Small intestine (tissue), 7 donors: ENCODE results near the gene PLP2. TPM values are rescaled to one million over a fixed set of nuclear protein-coding genes. Genes with fewer than 3 reads are reported as not detected.

ENCODE experiments used
- DNase-seq, 2 donors: peaks; one replicate each; pipeline versions ENCODE4 v3.0.0 to v3.0.0-alpha.2; 2013
- FAIRE-seq: peaks from 2 replicates; lab custom pipeline; 2012; peaks lifted over from hg19 to GRCh38; lab: Jason Lieb, UNC
- H3K27ac ChIP-seq, 3 donors: one replicate each; pipeline ENCODE4 v1.5.1; 2013; ENCODE audit warnings: low read length in 2 of 3, mild to moderate bottlenecking in 2 of 3, control low read depth in 1 of 3, inconsistent platforms in 1 of 3, low read depth in 1 of 3, moderate library complexity in 1 of 3
- H3K27me3 ChIP-seq, 3 donors: one replicate each; pipeline ENCODE4 v1.6.1; 2013; ENCODE audit warnings: low read length in 3 of 3, inconsistent platforms in 1 of 3; ENCODE audit not compliant: control insufficient read depth in 3 of 3, insufficient read depth in 3 of 3
- H3K36me3 ChIP-seq, 3 donors: one replicate each; pipeline ENCODE4 v1.6.1; 2013; ENCODE audit warnings: low read length in 3 of 3, inconsistent platforms in 1 of 3, low read depth in 1 of 3, mild to moderate bottlenecking in 1 of 3, moderate library complexity in 1 of 3; ENCODE audit not compliant: control insufficient read depth in 3 of 3, insufficient read depth in 2 of 3
- H3K4me1 ChIP-seq, 3 donors: one replicate each; pipeline ENCODE4 v1.6.1; 2013; ENCODE audit warnings: low read length in 2 of 3, inconsistent platforms in 1 of 3, low read depth in 1 of 3, mild to moderate bottlenecking in 1 of 3, moderate library complexity in 1 of 3; ENCODE audit not compliant: control insufficient read depth in 3 of 3, insufficient read depth in 2 of 3
- H3K4me3 ChIP-seq, 3 donors: one replicate each; pipeline ENCODE4 v1.5.1; 2013; ENCODE audit warnings: low read length in 3 of 3, control low read depth in 1 of 3, inconsistent platforms in 1 of 3, low read depth in 1 of 3, mild to moderate bottlenecking in 1 of 3, moderate library complexity in 1 of 3
- H3K9me3 ChIP-seq, 2 donors: one replicate each; pipeline ENCODE4 v1.6.1; 2013; ENCODE audit warnings: low read depth in 1 of 2, low read length in 1 of 2; ENCODE audit not compliant: control insufficient read depth in 2 of 2, insufficient read depth in 1 of 2
- WGBS, 3 donors: extraction: QIAGEN DNeasy Blood & Tissue Kit; methylation state at CpG; one replicate each; pipeline ENCODE4 v1.1.7; 2013; 5-methylcytosine and 5-hydroxymethylcytosine counted together
- polyA plus RNA-seq, 4 donors: library from polyadenylated mRNA; stranded (reverse) in 3 of 4; unstranded in 1 of 4; fragments of 200-250 nt in 3 of 4; fragments of 120-200 nt in 1 of 4; gene quantifications; one replicate each; pipeline versions ENCODE4 v1.2.1 to v1.2.3, GENCODE V29; 2013
- donor health status: healthy with polysubstance abuse.
- donor health status: control.
- donor health status: control.
- donor health status: Bipolar disorder and iron deficiency.
- donor health status: healthy.

The PLP2 gene
- polyA plus RNA-seq, 4 donors: 47.6 to 189 (median 112) TPM

- Histone ChIP-seq H3K27me3 (no peaks in the 10 kb centered on the region), H3K36me3 (no peaks in the 10 kb centered on the region), H3K4me1 (peaks cover 0 to 3% (median 0%) of the 10 kb centered on the region in 3 donors), H3K4me3 (peak overlapping the region; percentile 26 to 67 (median 46)), H3K27ac (peak overlapping the region; percentile 70 to 95 (median 92)), H3K9me3 (no peaks in the 10 kb centered on the region)
- 1 to 53% (median 13%) methylated on average over 13 to 34 of the region's 34 CpGs for WGBS, 3 donors
- FAIRE-seq (no peak), DNase-seq (peak in 1 of 2 donors; percentile 38)
These were observed 19.9 kb downstream of the PLP2 start for GRCh38 chrX:49191574-49192011.

GRCh38 chrX:49192722-49193328 lies 21.1 kb downstream of the PLP2 start:
- no peak overlapping the region for H3K27ac ChIP-seq
- DNase-seq: peak in 1 of 2 donors; percentile 36
- no peaks in the 10 kb centered on the region for H3K36me3 ChIP-seq
- no peaks in the 10 kb centered on the region for H3K27me3 ChIP-seq
- no peak overlapping the region for H3K4me3 ChIP-seq
- FAIRE-seq: no peak
- peaks cover 0 to 3% (median 0%) of the 10 kb centered on the region in 3 donors for H3K4me1 ChIP-seq
- WGBS, 3 donors: 56 to 67% (median 62%) methylated on average over 10 of the region's 10 CpGs
- no peaks in the 10 kb centered on the region for H3K9me3 ChIP-seq

GRCh38 chrX:49193542-49193964 lies 21.9 kb downstream of the PLP2 start:
- Histone ChIP-seq H3K27ac (no peak overlapping the region), H3K9me3 (no peaks in the 10 kb centered on the region), H3K27me3 (peaks cover 0 to 1% (median 0%) of the 10 kb centered on the region in 3 donors), H3K4me3 (no peak overlapping the region), H3K36me3 (no peaks in the 10 kb centered on the region), H3K4me1 (peaks cover 0 to 3% (median 0%) of the 10 kb centered on the region in 3 donors)
- DNase-seq: no peak
- WGBS, 3 donors: 64 to 80% (median 76%) methylated on average over 2 of the region's 2 CpGs
- no peak for FAIRE-seq

GRCh38 chrX:49197543-49198087 lies 25.9 kb downstream of the PLP2 start:
- Histone ChIP-seq H3K9me3 (no peaks in the 10 kb centered on the region), H3K4me1 (peaks cover 0 to 3% (median 0%) of the 10 kb centered on the region in 3 donors), H3K27me3 (peaks cover 0 to 10% (median 0%) of the 10 kb centered on the region in 3 donors), H3K27ac (no peak overlapping the region), H3K4me3 (no peak overlapping the region), H3K36me3 (no peaks in the 10 kb centered on the region)
- no peak for FAIRE-seq
- no peak for DNase-seq
- 60 to 71% (median 70%) methylated on average over 9 to 13 of the region's 13 CpGs for WGBS, 3 donors

GRCh38 chrX:49198540-49199314 lies 27.0 kb downstream of the PLP2 start:
- Histone ChIP-seq H3K4me1 (peaks cover 0 to 3% (median 0%) of the 10 kb centered on the region in 3 donors), H3K4me3 (no peak overlapping the region), H3K9me3 (no peaks in the 10 kb centered on the region), H3K27ac (no peak overlapping the region), H3K36me3 (no peaks in the 10 kb centered on the region), H3K27me3 (peaks cover 0 to 10% (median 0%) of the 10 kb centered on the region in 3 donors)
- FAIRE-seq (no peak), DNase-seq (no peak)
- WGBS, 3 donors: 16 to 39% (median 16%) methylated on average over 11 to 12 of the region's 12 CpGs

GRCh38 chrX:49199315-49199595 lies 27.6 kb downstream of the PLP2 start:
- 7 to 34% (median 12%) methylated on average over 10 to 11 of the region's 11 CpGs for WGBS, 3 donors
- Histone ChIP-seq H3K36me3 (no peaks in the 10 kb centered on the region), H3K4me3 (peak overlapping the region in 1 of 3 donors; percentile 28), H3K27ac (no peak overlapping the region), H3K9me3 (no peaks in the 10 kb centered on the region), H3K27me3 (peaks cover 0 to 10% (median 0%) of the 10 kb centered on the region in 3 donors), H3K4me1 (peaks cover 0 to 3% (median 0%) of the 10 kb centered on the region in 3 donors)
- FAIRE-seq (no peak), DNase-seq (no peak)

- DNase-seq (peak; percentile 80 to 92), FAIRE-seq (no peak)
- 0 to 40% (median 20%) methylated on average over 20 to 61 of the region's 61 CpGs for WGBS, 3 donors
- no peaks in the 10 kb centered on the region for H3K36me3 ChIP-seq
- H3K4me3 ChIP-seq: peak within 1 kb of the TSS; percentile 10 to 36 (median 31)
- peak within 1 kb of the TSS in 2 of 3 donors; percentile 41 to 77 for H3K27ac ChIP-seq
- H3K9me3 ChIP-seq: no peaks in the 10 kb centered on the region
- H3K4me1 ChIP-seq: peaks cover 0 to 3% (median 0%) of the 10 kb centered on the region in 3 donors
- H3K27me3 ChIP-seq: peaks cover 0 to 10% (median 0%) of the 10 kb centered on the region in 3 donors
These were observed 28.4 kb downstream of the PLP2 start, which contains the start of gene SYP for GRCh38 chrX:49199906-49200771. TSS of gene SYP (minus strand) at chrX:49200193. CDS start at chrX:49200186, 7 bp downstream.
